Activated gamma-delta T cell treated with Interleukin-2 at 50 U/mL for 16 hours (primary cell): ENCODE measurements around the gene MAPK8IP1.

ENCODE experiments used
- DNase-seq: peaks from one replicate; pipeline ENCODE4 v3.0.0-alpha.2; 2020

Gene MAPK8IP1

DNA sequence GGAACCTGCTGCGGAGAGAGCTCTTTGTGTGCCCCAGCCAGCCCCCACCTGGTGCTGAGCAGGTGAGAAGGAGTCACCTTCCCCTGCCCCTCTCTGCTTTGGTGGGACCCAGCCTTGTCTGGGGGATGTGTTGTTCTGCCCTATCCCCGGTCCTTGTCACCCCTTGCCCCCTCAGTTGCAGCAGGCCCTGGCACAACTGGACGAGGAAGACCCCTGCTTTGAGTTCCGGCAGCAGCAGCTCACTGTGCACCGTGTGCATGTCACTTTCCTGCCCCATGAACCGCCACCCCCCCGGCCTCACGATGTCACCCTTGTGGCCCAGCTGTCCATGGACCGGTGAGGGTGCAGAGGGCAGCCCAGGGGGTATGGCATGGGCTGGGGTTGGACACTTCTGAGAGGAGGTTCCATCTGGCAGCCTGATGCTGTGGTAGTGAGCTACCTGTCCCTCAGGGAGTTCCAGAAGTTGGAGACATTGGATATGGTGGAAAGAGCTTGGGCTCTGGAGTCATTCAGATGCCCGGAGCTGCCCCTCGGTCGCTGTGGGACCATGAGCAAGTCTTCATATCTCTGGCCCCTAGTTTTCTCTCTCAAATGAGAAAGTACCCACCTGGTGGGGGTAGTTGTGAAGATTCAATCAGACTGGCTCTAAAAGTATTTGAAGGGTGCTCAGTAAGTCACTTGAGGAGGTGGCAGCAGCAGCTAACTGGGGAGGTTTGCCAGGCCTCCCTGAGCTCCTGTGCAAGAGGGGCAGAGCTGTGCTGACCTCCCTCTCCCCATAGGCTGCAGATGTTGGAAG, 41.3 kb downstream of the MAPK8IP1 start:
- DNase-seq = no peak

DNA sequence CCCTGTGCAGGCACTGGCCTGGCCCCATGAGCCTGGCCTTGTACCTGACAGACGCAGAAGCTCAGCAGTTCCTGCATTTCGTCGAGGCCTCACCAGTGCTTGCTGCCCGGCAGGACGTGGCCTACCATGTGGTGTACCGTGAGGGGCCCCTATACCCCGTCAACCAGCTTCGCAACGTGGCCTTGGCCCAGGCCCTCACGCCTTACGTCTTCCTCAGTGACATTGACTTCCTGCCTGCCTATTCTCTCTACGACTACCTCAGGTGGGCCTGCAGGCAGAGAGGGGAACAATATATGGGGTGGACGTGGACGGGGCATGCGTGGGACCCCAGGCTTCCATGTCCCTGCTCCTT, 41.9 kb downstream of the MAPK8IP1 start:
- no peak for DNase-seq

DNA sequence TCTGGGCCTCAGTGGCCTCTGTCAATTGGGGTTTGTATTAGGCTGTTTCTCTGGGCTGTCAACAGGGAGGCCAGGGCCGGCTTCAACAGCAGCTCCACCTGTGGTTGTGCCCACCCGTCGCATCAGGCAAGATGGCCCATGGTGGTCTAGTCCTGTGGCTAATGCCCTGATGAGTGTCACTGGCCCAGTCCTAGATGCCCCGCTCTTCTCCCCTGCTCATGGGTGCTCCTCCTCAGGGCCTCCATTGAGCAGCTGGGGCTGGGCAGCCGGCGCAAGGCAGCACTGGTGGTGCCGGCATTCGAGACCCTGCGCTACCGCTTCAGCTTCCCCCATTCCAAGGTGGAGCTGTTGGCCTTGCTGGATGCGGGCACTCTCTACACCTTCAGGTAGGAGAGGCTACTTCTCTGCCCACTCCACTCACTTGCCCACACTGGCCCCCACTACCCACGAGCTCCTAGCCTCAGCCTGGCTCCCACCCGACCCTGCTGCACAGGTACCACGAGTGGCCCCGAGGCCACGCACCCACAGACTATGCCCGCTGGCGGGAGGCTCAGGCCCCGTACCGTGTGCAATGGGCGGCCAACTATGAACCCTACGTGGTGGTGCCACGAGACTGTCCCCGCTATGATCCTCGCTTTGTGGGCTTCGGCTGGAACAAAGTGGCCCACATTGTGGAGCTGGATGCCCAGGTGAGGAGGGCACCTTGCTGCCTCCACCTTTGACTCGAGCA, 42.4 kb downstream of the MAPK8IP1 start:
- DNase-seq = no peak

DNA sequence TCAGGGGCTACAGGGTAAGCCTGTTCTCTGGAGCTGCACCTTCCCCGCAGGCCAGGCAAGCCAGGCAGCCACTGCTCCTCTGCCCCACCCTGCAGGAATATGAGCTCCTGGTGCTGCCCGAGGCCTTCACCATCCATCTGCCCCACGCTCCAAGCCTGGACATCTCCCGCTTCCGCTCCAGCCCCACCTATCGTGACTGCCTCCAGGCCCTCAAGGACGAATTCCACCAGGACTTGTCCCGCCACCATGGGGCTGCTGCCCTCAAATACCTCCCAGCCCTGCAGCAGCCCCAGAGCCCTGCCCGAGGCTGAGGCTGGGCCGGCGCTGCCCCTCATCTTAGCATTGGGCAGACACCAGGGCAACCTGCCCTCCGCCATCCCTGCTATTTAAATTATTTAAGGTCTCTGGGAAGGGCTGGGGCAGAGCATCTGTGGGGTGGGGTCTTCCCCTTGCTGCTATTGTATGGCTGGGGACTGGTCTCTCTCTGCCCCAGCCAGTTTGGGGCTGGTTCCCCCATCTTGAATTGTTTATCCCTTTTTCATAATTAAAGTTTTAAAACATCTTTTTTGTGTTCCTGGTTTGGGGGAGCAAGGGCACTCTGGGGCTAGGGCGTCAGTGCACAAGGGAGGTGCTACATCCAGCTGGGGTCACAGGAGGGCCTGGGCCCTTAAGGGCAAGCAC, 43.2 kb downstream of the MAPK8IP1 start:
- DNase-seq = no peak

DNA sequence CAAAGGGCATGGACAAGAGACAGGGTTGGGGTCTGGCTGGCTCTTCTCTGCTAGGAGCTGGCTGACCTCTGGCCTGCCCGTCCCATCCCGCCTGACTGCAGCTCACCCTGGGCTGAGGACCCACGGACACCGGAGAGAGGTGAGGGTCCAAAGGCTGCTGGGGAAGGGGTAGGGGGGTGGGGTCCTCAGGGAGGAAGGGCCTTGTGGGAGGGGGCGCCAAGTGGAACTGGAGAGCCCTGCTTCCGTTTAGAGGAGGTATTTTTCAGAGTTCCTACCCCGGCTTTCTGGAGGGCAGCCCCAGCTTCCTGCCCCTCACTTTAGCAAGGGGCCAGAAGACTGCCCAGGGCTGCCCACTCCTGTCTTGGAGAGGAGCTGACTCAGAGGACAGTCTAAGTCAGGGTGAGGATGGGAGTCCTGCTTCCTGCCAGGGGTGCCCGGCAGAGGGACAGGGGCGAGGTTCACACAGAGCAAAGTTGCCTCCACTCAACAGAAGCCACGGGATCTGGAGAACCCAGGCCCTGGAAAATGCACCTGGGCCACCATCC, 44.1 kb downstream of the MAPK8IP1 start:
- DNase-seq = no peak

DNA sequence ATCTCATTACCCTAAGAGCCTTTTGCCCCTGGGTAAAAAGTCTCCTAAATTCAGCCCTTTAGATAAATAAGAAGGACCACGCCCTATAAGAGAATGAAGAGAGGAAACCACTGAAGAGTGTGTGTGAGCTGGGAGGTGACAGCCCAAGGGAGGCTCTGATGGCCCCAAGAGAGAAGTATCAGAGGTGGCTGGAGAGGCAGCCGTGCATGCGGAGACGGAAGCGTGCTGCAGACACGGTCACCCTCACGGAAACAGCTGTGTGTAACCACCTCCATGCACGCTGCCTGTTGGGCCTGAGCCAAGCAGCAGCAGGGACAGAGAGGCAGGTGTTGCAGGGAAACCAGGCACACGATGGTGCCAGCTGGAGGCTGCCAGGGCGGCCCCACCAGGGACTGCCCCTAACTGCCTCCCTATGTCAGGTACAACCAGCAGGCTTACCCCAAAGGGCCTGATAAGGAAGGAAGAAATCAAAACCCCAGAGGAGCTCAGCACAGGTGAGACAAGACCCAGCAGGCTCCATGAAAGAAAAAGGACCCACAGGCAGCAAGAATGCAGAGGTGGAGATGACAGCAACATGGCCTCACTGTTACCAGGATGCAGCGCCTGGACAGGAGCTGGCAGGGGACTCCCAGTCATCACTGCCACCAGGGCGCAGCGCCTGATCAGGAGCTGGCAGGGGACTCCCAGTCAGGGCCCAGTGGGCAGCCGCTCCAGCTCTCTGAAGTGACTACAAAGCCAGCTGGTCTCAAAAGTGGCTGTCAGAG, 44.8 kb downstream of the MAPK8IP1 start:
- peak; percentile 44 for DNase-seq

DNA sequence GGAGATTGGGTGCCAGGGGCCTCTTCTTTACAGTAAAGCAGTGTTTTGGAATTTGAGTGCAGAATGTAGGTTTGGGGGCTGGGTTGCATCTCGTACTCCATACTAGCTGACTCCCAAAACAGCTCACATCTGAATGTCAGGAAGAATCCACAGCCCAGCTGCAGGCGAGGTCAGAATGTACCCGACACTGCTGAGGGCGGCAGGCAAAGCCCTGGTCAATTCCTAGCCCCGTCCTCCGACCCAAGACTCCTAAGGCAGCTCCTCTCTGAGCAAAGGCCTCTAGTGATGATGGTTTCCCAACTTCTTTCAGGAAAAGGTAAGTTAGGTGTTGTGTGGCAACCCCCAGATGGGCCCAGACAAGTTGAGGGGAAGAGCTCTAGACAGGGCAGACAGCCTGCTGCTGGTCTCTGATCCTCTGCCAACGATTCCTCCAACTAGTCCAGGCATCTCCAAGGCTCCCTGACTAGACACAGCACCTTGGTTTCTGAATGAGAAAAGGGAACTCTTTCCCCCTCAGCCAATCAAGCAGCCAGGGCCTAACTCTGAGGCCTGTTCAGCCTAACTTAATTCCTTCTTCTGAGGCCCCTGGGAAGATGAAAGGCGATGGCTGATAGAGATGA, 45.6 kb downstream of the MAPK8IP1 start:
- DNase-seq = no peak

DNA sequence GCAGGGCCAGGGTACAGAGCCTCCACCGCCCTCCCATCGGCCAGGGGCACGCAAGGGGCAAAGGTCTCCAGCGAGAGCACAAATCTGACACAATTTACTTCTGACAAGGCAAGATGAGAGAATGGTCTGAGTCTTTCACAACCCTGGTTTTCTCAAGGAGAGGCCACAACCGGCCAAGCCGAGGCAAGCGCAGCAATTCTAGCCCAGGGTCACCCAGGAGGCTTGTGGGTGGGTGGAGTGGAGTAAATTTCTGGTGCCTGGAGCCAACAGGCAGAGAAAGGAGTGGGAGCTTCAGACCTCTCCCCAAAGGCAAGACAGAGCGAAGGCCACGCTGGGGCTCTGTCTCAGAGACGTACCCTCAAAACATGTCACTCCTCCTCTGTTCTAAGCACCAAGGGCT, 46.3 kb downstream of the MAPK8IP1 start:
- DNase-seq = no peak

DNA sequence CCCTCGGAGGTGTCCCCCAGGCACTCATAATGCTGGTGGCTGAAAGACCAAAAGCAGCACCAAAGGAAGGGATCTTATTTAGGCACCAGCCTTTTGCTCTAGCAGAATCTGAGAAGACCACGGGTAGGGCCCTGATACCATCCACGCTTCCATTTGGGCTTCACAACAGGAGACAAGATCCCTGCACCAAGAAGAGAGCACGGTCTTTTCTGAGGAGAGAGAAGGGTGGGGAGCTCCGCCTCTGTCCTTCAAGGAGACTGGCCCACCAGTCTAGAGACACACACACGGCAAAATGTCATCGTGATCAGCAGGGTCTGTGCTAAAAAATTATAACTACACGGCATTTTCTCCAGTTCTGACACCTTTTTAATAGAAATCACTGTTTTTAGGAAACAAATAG, 46.8 kb downstream of the MAPK8IP1 start:
- no peak for DNase-seq

DNA sequence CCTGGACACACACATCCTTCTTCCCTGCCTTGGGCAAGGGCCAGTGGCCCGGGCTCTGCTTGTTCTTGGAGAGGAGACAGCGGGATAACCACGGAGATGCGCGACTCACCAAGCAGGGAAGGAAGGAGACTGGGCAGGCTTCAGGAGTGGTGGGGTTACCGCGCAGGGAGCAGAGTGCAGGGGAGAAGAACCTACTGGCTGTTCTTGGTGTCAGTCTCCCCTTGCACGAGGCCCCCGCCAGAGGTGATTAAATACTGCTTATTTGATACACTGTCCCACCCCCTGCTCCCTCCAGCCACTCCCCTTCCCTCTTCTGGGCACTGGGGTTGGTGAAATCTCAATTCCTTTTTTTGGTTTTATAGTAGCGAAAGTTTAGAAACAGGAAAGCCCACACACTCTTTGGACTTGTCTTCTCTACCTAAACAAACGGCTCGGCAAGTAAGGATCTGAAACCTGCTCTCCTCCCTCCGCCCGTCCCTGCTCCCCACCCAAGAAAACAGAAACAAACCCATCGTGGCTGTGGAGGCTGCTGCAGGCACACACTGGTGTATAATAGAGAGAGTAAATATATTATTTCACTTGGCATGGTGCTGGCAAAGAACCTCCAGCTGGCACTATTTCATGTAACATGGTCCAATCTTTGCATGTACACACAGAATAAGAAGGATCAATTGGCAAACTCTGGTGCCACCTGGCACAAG, 47.8 kb downstream of the MAPK8IP1 start:
- DNase-seq = no peak

DNA sequence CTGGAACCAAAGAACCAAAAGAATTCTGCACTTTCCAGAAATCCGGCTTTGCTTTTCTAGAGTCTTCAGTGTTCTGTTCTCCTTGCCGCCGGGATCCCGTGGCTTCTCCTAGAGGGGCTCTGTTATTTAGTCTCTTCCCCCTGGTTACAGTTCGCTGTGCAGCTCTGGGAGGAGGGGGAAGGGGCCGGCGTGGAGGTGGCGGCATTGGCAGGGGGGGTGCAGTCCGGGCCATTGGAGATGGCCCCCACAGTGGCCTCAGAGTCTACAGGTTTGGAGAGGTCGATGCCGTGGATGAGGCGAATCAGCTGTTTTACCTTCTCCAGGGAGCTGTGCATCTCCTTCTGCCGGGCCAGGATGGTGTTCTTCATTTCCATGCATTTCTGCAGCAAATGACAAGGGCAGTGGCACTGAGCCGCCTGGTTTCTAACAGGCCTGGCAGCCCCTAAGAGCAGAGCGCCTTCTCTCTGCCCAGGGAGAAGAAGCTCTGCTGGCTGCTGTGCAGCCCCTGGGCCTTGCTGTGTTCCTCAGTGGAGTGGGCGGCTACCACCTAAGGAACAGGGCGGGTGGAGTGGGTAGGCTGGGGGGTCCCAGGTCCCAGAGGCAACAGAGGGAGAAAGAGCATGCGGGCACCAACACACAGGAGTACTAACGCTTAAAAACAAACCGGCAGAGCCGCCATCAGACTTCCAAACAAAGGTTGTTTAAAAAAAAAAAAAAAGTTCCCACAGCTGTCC, 48.6 kb downstream of the MAPK8IP1 start:
- DNase-seq = no peak

DNA sequence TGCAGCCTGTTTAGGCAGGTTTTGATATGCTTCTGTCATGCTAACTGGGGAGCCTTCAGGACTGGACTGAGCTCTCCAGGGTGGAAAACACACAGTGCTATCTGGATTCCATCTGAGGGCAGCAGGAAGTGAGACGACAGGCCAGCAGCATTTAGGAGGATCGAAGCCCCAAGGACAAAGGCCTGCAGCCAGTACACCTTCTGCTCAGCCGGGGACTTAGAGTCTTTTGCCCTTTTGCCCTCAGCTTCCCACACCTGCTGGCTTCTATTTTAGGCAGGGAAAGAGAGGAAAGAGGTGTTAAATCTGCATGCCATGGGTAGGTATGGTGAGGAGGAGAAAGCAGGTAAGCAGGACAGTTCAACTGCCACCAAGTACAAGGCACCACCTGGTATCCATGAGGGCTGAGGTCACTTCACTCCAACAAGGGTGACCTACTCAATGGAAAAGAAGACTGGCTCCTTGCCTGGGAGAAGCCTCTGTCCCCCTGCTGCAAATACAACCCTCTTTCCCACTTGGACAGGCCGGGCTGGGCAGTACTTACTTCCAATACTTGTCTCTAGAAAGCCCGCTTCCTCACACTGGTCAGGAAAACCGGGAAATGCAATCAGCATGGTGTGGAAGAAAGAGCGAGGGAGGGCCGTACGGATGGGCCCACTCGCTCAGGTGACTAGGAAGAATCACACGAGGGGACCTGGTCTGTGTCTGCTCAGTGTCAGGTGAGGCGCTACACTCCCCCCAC, 49.3 kb downstream of the MAPK8IP1 start:
- DNase-seq = no peak

DNA sequence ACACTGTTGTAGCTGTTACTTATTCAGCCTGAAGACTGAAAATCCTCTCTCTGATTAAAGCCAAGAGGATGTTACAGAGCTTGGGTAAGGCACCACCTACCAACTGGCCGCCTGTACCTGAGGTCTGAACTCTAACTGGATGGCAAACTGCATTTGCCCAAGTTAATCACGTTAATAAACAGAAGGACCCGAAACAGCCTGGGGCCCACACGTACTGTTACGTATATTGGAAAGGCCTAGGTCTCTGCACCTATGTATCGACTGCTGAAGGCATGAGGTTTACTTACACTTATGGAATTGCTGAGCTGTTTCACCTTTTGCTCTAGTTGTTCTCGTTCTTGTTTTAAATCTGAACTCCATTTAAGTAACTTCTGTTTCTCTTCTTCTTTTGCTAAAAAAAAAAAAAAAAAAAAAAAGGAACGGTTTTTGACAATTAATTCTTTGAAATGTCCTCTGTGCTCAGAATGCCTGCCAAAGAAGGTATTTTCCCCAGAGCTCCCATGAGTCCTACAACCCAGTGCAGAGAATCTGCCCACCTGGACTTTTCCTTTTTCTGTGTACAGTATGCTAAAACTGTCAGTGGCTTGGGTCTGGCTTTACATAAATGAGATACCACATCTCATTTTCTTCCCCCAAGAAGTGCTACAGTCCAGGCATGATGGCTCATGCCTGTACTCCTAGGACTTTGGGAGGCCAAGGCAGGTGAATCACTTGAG, 50.1 kb downstream of the MAPK8IP1 start:
- DNase-seq = no peak

DNA sequence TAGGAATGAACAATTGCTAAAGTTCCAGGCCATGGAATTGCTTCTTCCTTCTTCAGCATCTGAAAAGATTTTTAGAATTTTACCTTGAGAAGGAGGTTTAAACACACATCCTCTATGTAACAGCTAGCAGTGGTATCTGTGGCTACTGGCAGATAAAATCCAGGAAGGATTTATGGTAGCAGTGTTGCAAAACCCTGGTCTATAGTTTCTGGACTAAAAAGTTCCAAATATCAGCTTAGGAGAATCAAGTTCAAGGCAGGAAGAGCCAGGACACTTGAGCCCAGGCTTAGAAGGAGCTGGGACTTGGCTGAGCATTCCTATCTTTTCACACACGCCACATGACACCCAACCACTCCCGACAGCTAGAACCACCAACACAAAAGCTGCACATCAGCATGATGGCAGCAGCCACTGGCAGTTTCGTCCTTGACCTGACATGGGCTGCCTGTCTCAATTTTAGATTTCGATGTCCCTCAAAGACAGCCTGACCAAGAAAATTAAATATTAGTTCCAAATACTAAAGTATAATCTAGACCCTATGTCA, 51.1 kb downstream of the MAPK8IP1 start:
- no peak for DNase-seq

DNA sequence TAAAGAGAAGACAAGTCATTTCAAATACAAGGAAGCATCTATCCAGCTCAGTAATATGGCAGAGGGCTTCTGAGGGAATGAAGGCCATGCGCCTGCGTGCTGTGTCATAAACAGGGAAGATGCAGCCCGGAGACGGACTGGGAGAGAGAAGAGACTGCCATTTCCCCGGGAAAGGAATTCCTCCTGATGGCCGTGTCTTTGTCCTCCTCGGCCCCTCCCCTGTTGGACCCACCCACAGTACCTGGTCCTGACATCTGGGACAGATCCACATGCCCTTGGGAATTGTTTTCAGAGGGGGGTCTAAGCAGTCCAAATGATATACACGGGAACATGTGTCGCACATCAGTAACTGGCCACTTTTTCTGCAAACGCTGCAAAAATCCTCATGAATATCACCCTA, 52.5 kb downstream of the MAPK8IP1 start:
- DNase-seq = no peak

DNA sequence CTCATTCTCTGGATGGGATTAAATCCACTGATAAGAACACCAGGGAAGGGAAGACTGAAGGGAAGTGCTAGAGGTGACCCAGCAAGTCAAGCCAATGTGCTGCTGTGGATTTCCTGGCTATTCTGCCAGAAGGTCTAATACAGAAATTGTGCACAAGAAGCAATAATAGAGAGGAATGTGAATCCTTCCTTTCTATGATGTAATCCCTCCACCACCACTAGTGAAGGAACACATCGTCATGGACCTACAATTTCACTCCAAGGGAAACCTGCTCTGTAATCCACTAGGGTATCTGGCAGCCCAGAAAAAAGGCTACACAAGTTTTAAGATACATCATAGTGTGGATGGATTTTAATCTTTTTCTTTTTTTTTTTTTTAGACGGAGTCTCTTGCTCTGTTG, 54.4 kb downstream of the MAPK8IP1 start:
- no peak for DNase-seq

DNA sequence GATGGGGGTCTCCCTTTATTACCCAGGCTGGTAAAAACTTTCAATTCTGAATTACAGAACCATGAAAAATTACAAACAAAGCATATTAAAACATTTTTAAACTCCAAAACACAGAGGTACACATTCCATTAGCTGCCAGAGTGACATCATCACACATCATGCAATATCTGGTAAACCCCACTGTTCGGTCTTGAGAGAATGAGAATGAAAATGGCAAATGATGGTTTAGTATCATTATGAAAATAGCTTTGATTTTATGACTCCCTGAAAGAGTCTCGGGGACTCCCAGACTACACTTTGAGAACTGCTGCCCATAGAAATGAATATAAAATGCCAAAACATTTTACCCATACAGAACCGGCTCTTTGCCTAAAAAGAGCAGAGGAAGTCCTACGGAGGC, 55.8 kb downstream of the MAPK8IP1 start:
- DNase-seq = no peak

DNA sequence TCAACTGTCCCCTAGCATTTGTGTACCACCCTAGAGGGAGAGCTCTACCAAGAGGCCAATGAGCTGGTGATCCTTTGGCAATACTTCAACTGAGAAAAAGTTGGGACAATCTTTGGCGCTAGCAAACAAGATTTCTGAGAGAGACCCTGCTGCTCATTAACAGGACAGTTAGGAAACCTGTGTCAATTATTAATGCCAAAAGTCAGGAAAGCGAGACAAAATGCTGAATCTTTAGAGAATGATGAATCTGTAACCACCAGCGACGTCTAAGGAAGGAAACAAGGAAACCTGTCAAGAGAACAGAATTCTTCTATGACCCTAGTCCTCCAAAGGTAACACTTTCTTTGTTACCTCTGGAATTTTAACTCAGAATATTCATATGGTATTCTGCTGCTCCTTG, 56.9 kb downstream of the MAPK8IP1 start:
- no peak for DNase-seq

DNA sequence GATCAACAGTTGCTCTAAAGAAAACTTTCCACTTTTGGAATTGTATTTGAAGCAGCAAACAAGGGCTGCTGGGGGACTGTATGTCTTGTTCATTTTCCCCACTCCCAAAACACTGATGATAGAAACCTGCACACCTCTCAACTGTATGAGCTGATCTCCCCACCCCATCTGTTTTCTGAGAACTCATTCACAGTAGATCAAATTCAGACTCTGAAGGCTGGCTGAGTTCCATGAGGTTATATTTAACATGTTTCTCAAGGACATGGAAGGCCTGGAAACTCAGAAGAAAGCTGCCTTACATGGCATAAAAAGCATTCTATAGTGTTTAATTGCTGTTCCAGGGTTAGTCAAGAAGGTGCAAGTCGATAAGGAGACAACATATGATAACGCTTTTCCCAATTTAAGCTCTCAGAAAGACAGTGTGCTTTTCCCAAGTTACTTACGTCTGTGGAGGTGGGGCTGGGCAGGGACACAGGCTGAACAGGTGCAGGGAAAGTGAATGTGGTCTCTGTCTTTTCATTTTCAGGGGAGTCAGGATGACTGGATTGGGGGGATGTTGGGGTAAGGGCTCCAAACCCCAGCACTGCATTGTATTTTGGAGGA, 60.0 kb downstream of the MAPK8IP1 start:
- no peak for DNase-seq
